HepG2 (cell line): Measurements from ENCODE around the gene GPLD1.

Experiments used
- HDAC2 ChIP-seq: sonication (generic); formaldehyde crosslinking; IDR thresholded peaks from 2 replicates; pipeline ENCODE4 v1.4.0; 2020; ENCODE audit warnings: missing genetic modification reagents
- HHEX ChIP-seq: IDR thresholded peaks from 2 replicates; pipeline ENCODE4 v1.6.1; 2016; ENCODE audit warnings: control low read depth
- PRPF4 ChIP-seq: fragments of 200-400 bp; formaldehyde crosslinking; IDR thresholded peaks from 2 replicates; pipeline ENCODE4 v1.6.1; 2016; ENCODE audit warnings: low read length, low read depth; ENCODE audit not compliant: poor library complexity, severe bottlenecking
- ZNF589 ChIP-seq: sonication (generic); formaldehyde crosslinking; conservative IDR thresholded peaks from 2 replicates; pipeline ENCODE4 v1.8.0; 2022; ENCODE audit warnings: mild to moderate bottlenecking, moderate library complexity, missing genetic modification reagents
- TF ChIP-seq, protein P1 (sequence below): sonication (generic); formaldehyde crosslinking; conservative IDR thresholded peaks from 2 replicates; pipeline ENCODE4 v1.8.1; 2023; ENCODE audit warnings: missing genetic modification reagents

- TF ChIP-seq ZNF589 (CRISPR knock-in tag): no peak
- no peak for TF ChIP-seq PRPF4
- no peak for TF ChIP-seq HHEX (CRISPR knock-in tag)
- TF ChIP-seq, protein P1, sequence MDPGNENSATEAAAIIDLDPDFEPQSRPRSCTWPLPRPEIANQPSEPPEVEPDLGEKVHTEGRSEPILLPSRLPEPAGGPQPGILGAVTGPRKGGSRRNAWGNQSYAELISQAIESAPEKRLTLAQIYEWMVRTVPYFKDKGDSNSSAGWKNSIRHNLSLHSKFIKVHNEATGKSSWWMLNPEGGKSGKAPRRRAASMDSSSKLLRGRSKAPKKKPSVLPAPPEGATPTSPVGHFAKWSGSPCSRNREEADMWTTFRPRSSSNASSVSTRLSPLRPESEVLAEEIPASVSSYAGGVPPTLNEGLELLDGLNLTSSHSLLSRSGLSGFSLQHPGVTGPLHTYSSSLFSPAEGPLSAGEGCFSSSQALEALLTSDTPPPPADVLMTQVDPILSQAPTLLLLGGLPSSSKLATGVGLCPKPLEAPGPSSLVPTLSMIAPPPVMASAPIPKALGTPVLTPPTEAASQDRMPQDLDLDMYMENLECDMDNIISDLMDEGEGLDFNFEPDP (CRISPR knock-in tag): no peak
- no peak for TF ChIP-seq HDAC2 (CRISPR knock-in tag)
Observed at GRCh38 chr6:24391756-24392405, 97.5 kb downstream of the GPLD1 start.
